Activated naive CD8-positive, alpha-beta T cell treated with anti-CD3 and anti-CD28 coated beads, Interleukin-2, amount 50 U/mL, for 16 hours (primary cell): ENCODE measurements around the gene TSPYL4.
A peak's percentile ranks its signal among the peaks of the same experiment; 100 is the strongest.
"Not testable (repeated sequence)": the region's sequence is repeated elsewhere in the genome, so short reads cannot be mapped to it uniquely, and the experiment has no call there.

Experiments
- DNase-seq: peaks from one replicate; pipeline ENCODE4 v3.0.0-alpha.2; 2020; ENCODE audit warnings: low read depth, low spot score

Gene TSPYL4

DNA sequence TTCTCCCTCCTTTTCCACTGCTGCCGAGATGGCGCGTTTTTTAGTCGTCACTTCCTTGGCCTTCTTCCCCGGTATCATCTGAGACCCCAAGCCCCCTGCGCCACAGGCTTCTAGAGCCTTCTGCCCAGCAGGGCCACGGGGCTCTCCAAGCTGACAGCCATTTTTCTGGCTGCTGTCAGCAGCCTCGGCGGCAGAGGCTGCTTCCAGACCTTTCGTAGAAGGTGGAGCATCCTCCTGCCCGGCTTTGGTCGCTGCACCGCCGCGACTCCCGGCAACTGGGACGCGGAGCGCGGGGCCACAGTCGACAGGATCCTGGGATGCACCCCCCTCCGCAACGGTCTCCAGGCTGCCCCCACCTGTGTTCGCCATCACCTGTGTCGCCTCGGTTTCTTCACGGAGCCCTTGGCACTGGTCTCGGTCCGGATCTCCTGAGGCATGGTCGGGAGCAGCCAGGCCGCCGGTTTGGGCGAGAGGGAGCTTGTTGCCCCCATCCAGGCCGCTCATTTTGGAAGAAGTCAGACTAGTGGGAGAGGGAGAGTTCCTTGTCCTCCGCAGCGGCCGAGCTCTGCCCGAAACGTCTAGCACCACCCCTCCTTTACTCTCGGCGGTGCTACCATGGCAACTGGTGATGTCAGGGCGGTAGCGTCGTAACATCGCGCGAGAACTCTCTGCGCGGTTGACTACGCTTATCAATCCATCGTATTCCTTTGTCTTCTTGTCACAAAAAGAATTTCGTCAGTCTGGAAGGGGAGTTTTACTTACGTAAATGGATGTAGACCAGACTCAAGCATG, at the start of gene TSPYL4:
Gene TSPYL4, minus strand, starts transcription at position 571 of the 792 bp plus-strand sequence. Its CDS starts 67 bp downstream, at position 504.
- DNase-seq: peak; percentile 76

DNA sequence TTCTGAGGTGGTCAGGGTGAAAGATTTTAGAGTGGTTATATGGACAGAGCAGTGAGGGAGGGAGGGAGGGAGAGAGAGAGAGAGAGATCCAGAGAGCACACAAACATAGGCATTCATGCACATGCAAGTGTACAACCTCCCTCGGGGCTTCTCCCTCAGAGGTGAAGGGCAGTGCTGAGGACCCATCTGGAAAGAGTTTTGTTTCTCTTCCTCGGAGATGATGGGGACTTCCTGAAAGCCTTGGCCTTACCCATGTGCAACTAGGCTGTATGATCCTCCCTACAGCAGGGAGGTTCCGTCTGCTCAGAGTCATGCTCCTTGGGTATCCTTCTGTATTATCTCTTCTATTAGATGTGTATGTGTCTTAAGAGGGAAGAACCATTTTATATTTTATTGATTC, 47.2 kb upstream of the TSPYL4 start:
- no peak for DNase-seq

DNA sequence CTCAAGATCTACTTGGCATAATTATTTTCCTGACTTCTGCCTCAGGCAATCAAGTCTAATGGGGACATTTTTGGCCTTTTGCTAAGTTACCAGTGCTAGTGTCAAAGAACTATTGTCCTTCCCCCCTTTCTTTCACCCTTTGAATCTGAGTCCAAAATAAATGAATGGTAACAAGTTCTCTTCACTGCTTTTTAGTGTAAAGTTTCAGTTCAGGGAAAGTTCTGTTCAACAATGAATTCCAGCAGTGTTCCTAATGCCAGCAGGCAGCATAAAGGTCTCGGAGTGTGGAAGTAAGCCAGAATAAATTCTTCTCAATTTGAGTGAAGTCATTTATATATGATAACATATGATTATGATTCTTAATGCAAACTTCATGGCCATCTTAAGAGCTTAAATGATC, 46.7 kb upstream of the TSPYL4 start:
- no peak for DNase-seq

DNA sequence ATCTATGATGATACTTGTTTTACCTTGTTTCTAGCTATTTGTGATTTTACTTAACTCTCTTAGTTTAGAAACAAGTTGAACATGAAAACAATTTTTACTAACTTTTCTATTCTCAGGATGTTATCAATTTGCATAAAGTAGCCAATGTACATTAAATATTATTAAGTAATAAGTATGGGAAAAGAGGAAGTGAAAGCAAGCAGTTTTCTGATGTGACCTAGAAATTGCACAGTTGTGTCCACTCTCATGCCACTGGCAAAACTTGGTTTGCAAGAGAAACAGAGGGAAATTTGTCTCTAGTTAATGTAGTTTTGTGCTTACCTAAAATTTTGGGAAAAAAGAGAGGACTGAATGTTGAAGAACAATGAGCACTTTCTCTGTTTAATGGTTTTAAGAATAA, 45.1 kb upstream of the TSPYL4 start:
- DNase-seq: no peak

DNA sequence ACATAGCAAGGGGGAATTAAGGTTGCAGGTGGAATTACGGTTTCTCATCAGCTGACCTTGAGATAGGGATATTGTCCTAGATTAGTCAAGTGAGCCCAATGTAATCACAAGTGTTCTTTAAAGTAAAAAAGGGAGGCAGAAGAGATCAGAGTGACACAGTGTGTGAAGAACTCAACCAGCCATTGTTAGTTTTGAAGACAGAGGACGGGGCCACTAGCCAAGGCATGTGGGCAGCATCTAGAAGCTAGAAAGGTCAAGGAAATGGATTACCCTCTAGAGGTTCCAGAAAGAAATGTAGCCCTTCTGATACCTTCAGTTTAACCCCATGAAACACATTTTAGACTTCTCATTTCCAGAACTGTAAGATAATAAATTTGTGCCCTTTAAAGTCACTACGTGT, 44.4 kb upstream of the TSPYL4 start:
- no peak for DNase-seq

DNA sequence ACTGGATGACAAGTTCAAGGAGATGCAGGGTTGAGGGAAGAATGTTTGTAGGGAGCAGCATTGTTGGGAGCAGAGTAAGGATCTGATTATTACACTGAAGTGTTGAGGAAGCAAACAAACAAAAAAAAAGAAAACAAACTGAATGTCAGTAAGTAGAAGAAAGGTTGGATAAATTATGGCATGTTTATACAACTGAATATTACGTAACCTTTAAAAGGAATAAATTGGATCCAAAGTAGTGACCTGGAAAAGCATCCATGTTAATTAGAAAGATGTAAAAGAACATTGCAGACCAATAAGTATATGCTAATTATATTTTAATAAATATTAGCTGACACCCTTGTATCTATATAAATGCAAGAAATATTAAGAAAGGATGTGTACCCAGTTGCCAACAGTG, 38.7 kb upstream of the TSPYL4 start:
- DNase-seq: no peak

DNA sequence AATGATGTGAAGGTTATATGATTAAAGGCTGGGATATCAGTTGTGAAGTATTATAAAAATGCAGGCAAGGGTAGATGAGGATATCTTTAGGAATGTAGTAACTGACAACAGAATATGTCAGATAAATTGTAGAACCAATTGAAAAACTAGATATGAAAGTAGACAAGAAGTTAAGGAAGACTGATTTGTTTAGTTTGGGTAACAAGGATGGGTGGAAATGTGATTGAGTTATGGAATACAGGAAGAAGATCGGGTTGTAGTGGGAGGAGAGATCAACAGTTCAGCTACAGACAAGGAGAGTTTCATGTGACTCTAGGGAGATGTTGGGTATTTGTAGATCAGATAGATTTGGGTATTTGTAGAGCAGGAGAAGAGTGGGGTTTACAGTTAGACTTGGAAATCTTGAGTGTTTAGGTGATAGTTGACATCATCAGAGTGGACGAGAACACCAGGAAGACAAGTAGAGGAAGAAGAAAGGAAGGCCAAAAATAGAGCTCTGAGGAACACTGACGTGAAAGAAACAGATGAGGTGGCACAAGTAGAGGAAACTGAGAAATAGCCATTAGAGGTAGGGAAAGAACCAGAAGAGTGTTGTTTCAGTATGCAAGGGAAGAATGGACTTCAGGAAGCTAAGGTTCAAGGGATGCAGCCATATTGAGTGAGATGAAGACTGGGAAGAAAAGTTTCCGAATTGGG, 38.0 kb upstream of the TSPYL4 start:
- no peak for DNase-seq

DNA sequence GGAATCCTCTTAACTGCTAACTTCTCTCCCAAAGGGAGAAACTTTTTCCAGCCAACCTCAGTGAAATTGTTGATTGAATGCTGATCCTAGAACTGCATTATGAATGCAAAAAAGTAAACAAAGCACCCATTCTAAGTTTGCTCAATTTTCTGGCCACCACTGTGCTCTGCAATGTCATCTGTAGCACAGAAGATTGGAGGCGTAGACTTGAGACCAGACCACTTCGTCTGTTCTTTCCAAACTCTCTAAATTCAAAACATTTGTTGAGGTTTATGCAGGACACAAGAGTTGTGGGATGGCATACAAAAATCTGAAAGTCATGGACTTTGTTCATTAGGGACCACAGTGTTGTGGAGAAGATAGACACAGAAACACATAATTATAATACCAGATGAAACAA, 36.9 kb upstream of the TSPYL4 start:
- DNase-seq: no peak

DNA sequence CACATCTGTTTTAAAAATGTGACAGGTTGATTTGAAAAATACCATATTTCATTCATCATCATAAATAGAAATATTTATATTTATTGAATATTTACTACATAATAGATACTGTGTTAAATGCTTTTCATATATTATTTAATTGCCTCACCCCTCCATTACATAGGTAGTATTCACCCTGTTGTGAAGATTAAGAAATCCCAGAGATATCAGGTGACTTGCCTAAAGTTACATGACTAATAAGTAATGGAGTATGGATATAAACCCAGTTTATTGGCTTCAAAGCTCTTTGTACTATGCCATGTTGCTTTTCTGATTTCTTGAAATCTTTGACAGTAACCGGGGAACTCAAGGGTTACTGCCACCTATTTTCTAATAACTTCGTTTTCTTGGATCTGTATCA, 36.0 kb upstream of the TSPYL4 start:
- no peak for DNase-seq

DNA sequence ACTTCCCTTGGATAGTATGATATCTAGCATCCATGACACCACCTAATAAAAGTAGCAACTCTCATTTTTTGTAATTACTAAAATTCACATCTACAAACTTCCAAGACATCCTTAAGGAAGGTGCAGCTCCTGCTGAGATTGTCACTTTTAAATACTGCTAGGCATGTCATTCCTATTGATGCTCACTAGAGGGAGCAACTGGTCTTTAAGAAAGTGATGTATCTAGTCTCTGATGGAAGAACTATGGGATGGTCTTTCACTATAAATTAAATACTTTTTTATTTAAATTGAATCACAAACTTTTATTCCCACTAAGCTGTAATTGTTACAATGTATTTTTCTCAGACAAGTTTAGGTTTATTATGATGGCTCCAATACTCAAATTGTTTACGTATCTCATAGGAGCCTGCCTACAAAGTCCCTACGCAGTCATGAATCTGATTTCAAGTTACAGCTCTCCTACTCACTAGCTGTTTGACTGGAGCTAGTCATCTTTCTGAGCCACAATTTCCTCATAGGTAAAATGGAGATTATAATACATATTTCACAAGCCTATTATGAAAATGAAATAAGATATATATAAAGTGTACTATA, 33.9 kb upstream of the TSPYL4 start:
- no peak for DNase-seq

DNA sequence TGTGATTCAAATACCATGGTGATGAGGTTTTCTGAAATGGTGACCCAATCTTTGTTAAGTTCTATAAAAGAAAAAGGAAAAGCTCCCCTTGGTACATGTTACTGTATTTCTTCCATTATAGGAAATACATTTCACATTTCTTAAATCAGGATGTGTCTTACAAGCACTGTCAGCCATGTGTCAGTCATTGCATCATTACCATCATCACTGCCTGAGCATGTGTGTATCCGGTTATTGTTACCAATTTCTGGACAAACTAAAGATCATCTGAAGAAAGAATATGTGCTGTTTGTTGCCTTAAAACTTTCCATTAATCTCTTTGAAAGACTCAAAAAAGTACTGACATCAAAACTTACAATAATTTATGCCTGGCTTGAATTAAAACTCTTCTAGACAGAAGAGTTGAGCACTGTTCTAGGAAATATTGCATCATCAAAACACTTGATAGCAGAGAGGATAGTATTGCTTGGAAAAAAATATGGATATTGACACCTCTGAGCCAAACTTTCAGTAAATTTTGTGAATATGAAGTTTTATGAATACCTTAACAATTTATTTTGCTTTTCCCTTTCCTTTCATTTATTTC, 33.0 kb upstream of the TSPYL4 start:
- DNase-seq: no peak

DNA sequence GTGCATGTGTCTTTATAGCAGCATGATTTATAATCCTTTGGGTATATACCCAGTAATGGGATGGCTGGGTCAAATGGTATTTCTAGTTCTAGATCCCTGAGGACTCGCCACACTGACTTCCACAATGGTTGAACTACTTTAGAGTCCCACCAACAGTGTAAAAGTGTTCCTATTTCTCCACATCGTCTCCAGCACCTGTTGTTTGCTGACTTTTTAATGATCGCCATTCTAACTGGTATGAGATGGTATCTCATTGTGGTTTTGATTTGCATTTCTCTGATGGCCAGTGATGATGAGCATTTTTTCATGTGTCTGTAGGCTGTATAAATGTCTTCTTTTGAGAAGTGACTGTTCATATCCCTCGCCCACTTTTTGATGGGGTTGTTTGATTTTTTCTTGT, 31.1 kb upstream of the TSPYL4 start:
- not testable (repeated sequence) for DNase-seq

DNA sequence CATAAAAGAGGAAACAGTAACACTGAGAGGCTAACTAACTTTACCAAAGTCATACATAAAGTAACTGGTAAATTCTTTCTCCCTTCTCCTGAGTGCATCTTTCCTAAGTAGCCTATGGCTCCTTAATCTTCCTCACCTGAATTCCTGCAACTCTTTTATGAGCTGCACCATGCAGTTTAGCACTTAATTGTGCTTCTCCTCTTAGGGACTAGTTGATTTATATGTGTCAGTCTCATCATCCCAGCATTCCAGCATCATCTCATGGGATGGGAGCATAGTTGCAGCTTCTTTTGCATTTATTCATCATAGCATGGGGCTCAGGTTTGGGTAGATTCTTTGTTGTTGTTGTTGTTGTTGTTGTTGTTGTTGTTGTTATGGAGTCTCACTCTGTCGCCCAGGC, 29.3 kb upstream of the TSPYL4 start:
- no peak for DNase-seq

DNA sequence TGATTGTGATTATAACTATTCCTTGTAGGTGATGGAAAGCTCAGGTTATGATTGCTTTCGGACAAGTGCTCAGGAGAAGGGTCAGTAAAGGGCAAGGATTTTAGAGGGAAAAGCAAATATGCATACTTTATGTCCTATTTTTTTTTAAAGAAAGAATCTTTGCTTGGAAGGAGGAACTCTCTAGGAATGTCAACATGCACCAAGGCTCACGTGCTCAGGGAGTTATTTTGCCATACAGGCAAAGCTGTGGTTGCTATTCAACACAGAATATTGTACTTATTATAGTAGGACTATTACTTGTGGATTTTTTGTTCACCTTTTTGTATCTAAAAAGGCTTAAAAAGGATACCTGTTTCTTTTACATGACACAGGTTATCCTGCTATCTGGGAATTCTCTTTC, 28.8 kb upstream of the TSPYL4 start:
- no peak for DNase-seq

DNA sequence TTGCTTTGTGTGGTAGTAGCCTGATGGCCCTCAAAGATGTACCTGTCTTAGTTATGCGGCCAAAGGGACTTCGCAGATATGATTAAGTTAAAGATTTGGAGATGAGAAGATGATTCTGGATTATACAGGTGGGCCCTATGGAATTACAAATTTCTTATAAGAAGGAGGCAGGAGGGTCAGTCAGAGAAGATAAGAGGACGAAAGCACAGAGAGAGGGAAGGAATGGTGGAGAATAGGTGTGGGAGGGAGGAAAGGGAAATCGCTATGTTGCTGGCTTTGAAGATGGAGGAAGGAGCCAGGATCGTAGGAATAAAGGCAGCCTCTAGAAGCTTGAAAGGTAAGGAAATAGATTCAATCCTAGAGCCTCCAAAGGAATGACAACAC, 27.1 kb upstream of the TSPYL4 start:
- DNase-seq: no peak

DNA sequence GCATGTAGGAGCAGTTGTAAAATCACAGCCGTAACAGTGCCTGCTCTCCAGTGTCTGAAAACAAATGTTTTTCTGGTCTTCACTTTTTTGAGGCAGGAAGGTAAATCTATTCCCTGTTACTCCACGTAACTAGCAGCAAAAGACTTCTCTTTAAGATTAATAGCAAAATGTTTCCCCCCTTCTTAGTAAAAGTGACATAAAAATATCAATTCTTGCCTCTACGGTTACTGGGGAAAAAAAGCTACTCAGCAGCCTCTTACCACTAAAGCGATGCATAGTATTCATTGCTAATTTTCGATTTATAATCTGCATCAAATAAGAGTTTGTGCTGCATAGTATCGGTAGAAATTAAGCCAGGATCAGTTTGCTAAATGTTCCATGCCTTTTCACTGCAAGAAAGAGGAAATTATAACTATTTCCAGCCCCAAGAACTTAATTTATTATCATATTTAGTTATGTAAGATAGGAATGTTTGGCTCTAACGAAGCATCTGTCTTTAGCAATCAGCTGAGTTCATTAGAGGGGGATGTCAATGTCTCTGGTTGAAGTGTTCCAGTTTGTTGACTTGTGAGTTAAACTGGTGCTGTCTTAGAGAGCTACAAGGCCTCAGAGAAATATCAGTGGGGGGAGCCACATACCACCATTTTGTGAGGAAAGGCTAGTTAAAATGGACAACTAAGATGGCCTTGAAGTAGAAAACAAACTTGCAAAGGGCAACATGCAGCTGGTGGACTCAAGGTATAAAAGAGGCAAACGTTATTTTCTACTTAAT, 26.5 kb upstream of the TSPYL4 start:
- DNase-seq: no peak

DNA sequence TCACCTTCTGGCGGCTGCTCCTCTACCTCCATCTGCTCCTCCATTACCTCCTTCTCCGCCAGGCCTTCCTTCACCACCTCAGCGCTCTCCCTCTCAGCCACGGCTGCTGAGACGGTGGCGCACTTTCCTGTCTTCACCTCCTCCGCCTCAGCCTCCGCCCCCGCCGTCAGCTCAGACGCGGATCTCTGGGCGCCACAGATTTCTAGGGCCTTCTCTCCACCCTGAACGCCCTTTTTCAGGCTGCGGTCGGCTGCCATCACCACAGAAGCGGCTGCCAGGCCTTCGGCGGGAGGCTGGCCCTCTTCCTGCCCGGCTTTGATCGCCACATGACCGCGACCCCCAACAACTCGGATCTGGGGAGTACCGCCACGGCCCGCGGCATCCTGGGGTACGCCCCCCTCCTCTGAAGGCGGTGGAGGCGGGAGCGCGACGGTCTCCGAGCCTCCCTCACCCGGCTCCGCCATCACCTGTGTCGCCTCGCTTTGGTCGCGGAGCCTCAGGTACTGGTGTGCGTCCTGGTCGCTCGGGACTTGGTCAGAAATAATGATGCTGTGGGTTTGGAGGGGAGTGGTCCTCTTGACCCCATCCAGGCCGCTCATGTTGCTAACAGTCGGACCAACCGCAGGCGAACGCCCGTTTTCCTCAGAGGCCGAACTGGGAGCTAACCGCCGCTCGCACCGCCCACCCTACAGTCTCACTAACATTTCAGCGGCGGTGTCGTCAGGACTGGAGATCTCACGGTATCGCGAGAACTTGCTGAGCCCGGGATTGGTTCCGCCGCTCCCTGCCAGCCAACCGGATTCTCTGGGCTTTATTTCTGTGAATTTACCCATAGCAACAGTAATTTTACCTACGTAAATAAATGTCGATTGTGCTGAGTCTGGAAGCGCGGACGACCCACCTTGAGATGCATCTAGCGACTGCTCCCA, 25.6 kb upstream of the TSPYL4 start, which contains the start of gene TSPYL1:
Gene TSPYL1, minus strand, starts transcription at position 699 of the 929 bp plus-strand sequence. Its CDS starts 100 bp downstream, at position 599.
- DNase-seq: peak; percentile 83

DNA sequence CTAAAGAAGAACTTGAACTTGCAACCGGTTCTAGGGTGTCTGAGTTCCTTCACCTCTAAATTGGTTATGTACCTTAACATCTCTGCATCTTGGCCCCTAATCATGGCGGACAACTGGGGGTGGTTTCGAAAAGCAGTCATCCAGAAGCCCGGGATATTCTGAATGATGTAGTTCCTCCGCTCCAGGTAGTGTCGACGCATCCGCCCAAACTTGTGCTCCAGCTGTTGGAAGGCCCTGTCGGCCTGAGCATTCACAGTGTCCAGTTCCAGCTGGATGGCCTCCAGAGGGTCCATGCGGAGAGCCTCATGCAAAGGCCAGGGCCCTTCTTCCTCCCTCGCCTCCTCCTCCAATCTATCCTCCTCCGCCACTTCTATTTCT, 25.0 kb upstream of the TSPYL4 start:
- DNase-seq: no peak

DNA sequence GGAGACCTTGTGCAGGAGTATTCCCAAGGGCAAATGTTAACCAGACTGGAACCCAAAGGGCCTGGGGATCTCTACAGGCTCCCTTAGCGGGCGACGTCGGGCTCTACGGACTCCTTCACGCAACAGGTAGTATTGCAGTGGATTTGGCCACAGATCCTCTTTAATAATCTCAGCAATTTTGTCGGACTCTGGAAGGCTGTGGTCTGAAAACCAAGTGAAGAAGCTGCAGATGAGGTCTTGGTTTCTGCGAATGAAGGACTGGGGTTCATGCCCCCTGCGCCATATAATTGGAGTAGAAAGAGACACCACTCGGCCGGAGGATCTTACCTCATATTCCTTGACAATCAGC, 24.6 kb upstream of the TSPYL4 start:
- DNase-seq: no peak

DNA sequence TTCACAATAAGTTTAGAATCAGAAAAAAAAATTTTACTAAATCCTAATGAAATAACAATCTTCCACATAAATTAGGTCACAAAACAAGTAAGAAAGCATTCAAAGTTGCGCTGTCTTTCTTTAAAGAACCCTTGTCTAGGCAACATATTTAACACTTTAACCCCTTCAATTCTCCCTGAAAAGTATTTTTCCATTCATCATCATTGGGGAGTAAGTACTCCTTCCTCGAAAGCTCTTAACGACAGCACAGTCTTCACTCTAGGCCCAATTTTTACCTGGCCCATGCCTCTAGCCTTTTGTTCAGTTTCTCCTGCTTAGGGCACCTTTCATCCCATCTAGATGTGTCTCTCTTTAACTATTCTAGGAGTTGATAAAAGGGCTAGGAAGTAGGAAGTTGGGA, 23.2 kb upstream of the TSPYL4 start:
- no peak for DNase-seq
